Activated CD8-positive, alpha-beta T cell treated with anti-CD3 and anti-CD28 coated beads for 36 hours (primary cell): ENCODE results near the gene GYG1. TPM values are rescaled to one million over a fixed set of nuclear protein-coding genes. Genes with fewer than 3 reads are reported as not detected.
A peak's percentile ranks its signal among the peaks of the same experiment; 100 is the strongest.

Source experiments
- ATAC-seq: fragments of 200-7000 bp; cut with Tn5 transposase; one replicate; pipeline ENCODE4 v1.10.0; 2021; ENCODE audit warnings: mild to moderate bottlenecking, moderate library complexity
- CTCF ChIA-PET: fragments of 350-600 bp; sonication (Branson Sonifier 250); formaldehyde crosslinking; loops from one replicate; lab custom pipeline; 2021; ENCODE audit warnings: antibody characterized with exemption; lab: Charles Lee
- POLR2A ChIA-PET: fragments of 350-600 bp; sonication (Branson Sonifier 250); formaldehyde crosslinking; loops from one replicate; lab custom pipeline; 2021; ENCODE audit warnings: antibody characterized with exemption; lab: Charles Lee
- DNase-seq: peaks from one replicate; pipeline ENCODE4 v3.0.0-alpha.2; 2020
- H3K27ac Mint-ChIP-seq: one replicate; pipeline ENCODE4 v1.8.0; 2021; ENCODE audit warnings: mild to moderate bottlenecking, mixed read lengths
- H3K27me3 Mint-ChIP-seq: one replicate; pipeline ENCODE4 v1.8.0; 2021; ENCODE audit warnings: mixed read lengths
- H3K36me3 Mint-ChIP-seq: one replicate; pipeline ENCODE4 v1.8.0; 2021; ENCODE audit warnings: low read depth, mixed read lengths
- H3K4me1 Mint-ChIP-seq: one replicate; pipeline ENCODE4 v1.8.0; 2021; ENCODE audit warnings: low read depth, mixed read lengths
- H3K4me3 Mint-ChIP-seq: one replicate; pipeline ENCODE4 v1.8.0; 2021; ENCODE audit warnings: mild to moderate bottlenecking, moderate library complexity, mixed read lengths
- H3K9me3 Mint-ChIP-seq: one replicate; pipeline ENCODE4 v1.8.0; 2021; ENCODE audit warnings: mixed read lengths
- intact Hi-C: fragments of 100-400 bp; cut with micrococcal nuclease; formaldehyde crosslinking; loops from one replicate; pipeline ENCODE4 v1.10.0; 2022
- total RNA-seq, 2 experiments: library from RNA; stranded (reverse); gene quantifications; one replicate each; pipeline ENCODE4 v1.2.3, GENCODE V29; 2021
- TF ChIP-seq, protein P1 (sequence below): fragments of 200-600 bp; IDR thresholded peaks from one replicate; pipeline ENCODE4 v1.8.0; 2022; ENCODE audit warnings: antibody characterized with exemption, mild to moderate bottlenecking

The GYG1 gene
- total RNA-seq, 2 experiments from 2014 or later = 16.0 to 18.3 TPM

DNA sequence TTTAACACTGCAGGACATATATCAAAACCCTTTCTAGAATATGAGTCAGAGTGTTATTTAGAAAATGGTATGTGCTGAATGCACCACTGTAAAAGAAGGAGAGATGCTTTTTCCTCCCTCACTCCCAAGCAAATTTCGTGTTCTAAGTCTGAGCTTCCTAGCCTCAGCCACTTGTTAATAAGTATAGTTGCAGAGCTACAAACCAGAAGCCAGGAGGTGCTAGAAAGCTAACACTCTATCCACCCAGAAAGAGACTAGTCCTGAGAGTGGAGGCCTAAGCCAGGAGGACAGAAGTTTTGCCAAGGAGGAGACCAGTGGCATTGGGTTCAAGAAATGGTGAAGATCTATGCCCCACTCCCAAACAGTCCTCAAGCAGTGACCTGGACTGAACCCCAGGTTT lies 40.5 kb upstream of the GYG1 start:
- intact Hi-C loops = loop anchor here (10.0 kb wide), 1 partner anchor 164 kb away; no protein-coding TSS in a partner anchor
- DNase-seq (no peak), ATAC-seq (peak; percentile 30)
- no peak overlapping the region for H3K4me3 Mint-ChIP-seq
- no peaks in the 10 kb centered on the region for H3K4me1 Mint-ChIP-seq
- TF ChIP-seq, protein P1, sequence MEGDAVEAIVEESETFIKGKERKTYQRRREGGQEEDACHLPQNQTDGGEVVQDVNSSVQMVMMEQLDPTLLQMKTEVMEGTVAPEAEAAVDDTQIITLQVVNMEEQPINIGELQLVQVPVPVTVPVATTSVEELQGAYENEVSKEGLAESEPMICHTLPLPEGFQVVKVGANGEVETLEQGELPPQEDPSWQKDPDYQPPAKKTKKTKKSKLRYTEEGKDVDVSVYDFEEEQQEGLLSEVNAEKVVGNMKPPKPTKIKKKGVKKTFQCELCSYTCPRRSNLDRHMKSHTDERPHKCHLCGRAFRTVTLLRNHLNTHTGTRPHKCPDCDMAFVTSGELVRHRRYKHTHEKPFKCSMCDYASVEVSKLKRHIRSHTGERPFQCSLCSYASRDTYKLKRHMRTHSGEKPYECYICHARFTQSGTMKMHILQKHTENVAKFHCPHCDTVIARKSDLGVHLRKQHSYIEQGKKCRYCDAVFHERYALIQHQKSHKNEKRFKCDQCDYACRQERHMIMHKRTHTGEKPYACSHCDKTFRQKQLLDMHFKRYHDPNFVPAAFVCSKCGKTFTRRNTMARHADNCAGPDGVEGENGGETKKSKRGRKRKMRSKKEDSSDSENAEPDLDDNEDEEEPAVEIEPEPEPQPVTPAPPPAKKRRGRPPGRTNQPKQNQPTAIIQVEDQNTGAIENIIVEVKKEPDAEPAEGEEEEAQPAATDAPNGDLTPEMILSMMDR = peak; percentile 31
- no peaks in the 10 kb centered on the region for H3K27me3 Mint-ChIP-seq
- no peaks in the 10 kb centered on the region for H3K9me3 Mint-ChIP-seq
- no peaks in the 10 kb centered on the region for H3K36me3 Mint-ChIP-seq
- H3K27ac Mint-ChIP-seq = no peak overlapping the region
- ChIA-PET CTCF (interaction anchor here (0.6 to 1.5 kb wide), 4 partner anchors 39 to 318 kb away, joined by 3 to 7 read pairs (median 4); partner anchors contain the start of gene CPA3), POLR2A (no interaction called here)

GRCh38 chr3:148951599-148952361 lies 39.6 kb upstream of the GYG1 start:
- POLR2A ChIA-PET = no interaction called here
- H3K27me3 Mint-ChIP-seq = no peaks in the 10 kb centered on the region
- no peak overlapping the region for H3K27ac Mint-ChIP-seq
- no peaks in the 10 kb centered on the region for H3K4me1 Mint-ChIP-seq
- H3K9me3 Mint-ChIP-seq = no peaks in the 10 kb centered on the region
- no peaks in the 10 kb centered on the region for H3K36me3 Mint-ChIP-seq
- DNase-seq (no peak), ATAC-seq (no peak)
- no peak overlapping the region for H3K4me3 Mint-ChIP-seq
- CTCF ChIA-PET = interaction anchor here (1.0 to 1.5 kb wide), 2 partner anchors 38 to 90 kb away, joined by 5 to 7 read pairs; no protein-coding TSS in a partner anchor
- TF ChIP-seq, protein P1 = no peak
- intact Hi-C loops = loop anchor here (10.0 kb wide), 1 partner anchor 163 kb away; no protein-coding TSS in a partner anchor

DNA sequence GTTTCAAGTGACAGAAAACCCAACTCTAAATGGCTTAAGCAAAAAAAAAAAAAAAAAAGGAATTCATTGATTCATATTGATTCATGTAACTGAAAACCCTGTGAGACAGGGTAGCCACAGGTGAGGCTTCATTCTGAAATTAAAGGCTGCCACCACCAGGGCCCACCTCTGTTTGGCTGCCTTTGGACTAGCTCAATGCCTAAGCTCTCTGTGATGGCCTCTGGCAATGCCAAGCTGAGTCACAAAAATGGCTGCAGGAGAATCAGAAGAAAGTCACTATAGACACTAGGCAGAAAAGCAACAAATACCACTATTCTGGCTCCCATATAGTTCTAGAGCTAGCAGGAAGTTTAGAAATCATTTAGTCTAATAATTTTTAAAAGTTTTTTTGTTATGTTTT lies 38.2 kb upstream of the GYG1 start:
- no peak overlapping the region for H3K4me3 Mint-ChIP-seq
- ChIA-PET POLR2A (no interaction called here), CTCF (interaction anchor here (0.7 to 3.9 kb wide), 10 partner anchors 8 to 323 kb away, joined by 3 to 30 read pairs (median 4); no protein-coding TSS in a partner anchor)
- DNase-seq (no peak), ATAC-seq (no peak)
- no peaks in the 10 kb centered on the region for H3K4me1 Mint-ChIP-seq
- H3K27ac Mint-ChIP-seq = no peak overlapping the region
- no peaks in the 10 kb centered on the region for H3K9me3 Mint-ChIP-seq
- H3K27me3 Mint-ChIP-seq = no peaks in the 10 kb centered on the region
- intact Hi-C loops = loop anchor here (10.0 kb wide), 1 partner anchor 162 kb away; no protein-coding TSS in a partner anchor
- TF ChIP-seq, protein P1 = no peak
- H3K36me3 Mint-ChIP-seq = no peaks in the 10 kb centered on the region

- ChIA-PET POLR2A (no interaction called here), CTCF (interaction anchor here (0.9 to 3.9 kb wide), 22 partner anchors 9 to 352 kb away, joined by 3 to 31 read pairs (median 4); partner anchors contain the start of gene HPS3)
- Mint-ChIP-seq H3K9me3 (no peaks in the 10 kb centered on the region), H3K27me3 (peaks cover 3% of the 10 kb centered on the region), H3K36me3 (no peaks in the 10 kb centered on the region), H3K4me1 (no peaks in the 10 kb centered on the region), H3K27ac (no peak overlapping the region), H3K4me3 (no peak overlapping the region)
- ATAC-seq (no peak), DNase-seq (no peak)
- TF ChIP-seq, protein P1 = no peak
- intact Hi-C loops = loop anchor here (1.0 to 10.0 kb wide), 2 partner anchors 160 to 318 kb away; no protein-coding TSS in a partner anchor
These were observed 36.4 kb upstream of the GYG1 start for GRCh38 chr3:148954981-148955380.
